Upper lobe of right lung (tissue), 1 donor: ENCODE data around the gene ACOXL. TPM values are rescaled to one million over a fixed set of nuclear protein-coding genes. Genes with fewer than 3 reads are reported as not detected.

Experiments used
- ATAC-seq: fragments of 200-7000 bp; cut with Tn5 transposase; one replicate; pipeline ENCODE4 v1.9.1; 2020; ENCODE audit warnings: mild to moderate bottlenecking, moderate library complexity
- DNase-seq: peaks from one replicate; pipeline ENCODE4 v3.0.0-alpha.2; 2020
- H3K27ac ChIP-seq: fragments of 200-600 bp; one replicate; pipeline ENCODE4 v1.8.0; 2022
- H3K27me3 ChIP-seq: fragments of 200-600 bp; one replicate; pipeline ENCODE4 v1.8.0; 2022; ENCODE audit warnings: mild to moderate bottlenecking
- H3K36me3 ChIP-seq: fragments of 200-600 bp; one replicate; pipeline ENCODE4 v1.8.0; 2022
- H3K4me1 ChIP-seq: fragments of 200-600 bp; one replicate; pipeline ENCODE4 v1.8.0; 2022
- H3K4me3 ChIP-seq: fragments of 200-600 bp; one replicate; pipeline ENCODE4 v1.8.0; 2022; ENCODE audit warnings: mild to moderate bottlenecking
- H3K9me3 ChIP-seq: fragments of 200-600 bp; one replicate; pipeline ENCODE4 v1.8.0; 2022
- intact Hi-C: fragments of 100-400 bp; cut with DNase I; formaldehyde crosslinking; loops from one replicate; pipeline ENCODE4 v1.11.0; 2022
- total RNA-seq: library from RNA; stranded (reverse); fragmentation: NEBNext Ultra II Directional; extraction: Animal tissue kit (Norgen Biotek cat#: 25700); gene quantifications from one replicate; pipeline ENCODE4 v1.2.1, GENCODE V29; 2021
- TF ChIP-seq, protein P1 (sequence below): fragments of 200-600 bp; IDR thresholded peaks from one replicate; pipeline ENCODE4 v1.8.0; 2022; ENCODE audit warnings: antibody characterized with exemption
- donor health status: DM: no; HTN: yes; CAD: no; lungs with severe emphysema.

Gene ACOXL
- total RNA-seq, 1 donor from 2014 or later: 47.5 TPM

DNA sequence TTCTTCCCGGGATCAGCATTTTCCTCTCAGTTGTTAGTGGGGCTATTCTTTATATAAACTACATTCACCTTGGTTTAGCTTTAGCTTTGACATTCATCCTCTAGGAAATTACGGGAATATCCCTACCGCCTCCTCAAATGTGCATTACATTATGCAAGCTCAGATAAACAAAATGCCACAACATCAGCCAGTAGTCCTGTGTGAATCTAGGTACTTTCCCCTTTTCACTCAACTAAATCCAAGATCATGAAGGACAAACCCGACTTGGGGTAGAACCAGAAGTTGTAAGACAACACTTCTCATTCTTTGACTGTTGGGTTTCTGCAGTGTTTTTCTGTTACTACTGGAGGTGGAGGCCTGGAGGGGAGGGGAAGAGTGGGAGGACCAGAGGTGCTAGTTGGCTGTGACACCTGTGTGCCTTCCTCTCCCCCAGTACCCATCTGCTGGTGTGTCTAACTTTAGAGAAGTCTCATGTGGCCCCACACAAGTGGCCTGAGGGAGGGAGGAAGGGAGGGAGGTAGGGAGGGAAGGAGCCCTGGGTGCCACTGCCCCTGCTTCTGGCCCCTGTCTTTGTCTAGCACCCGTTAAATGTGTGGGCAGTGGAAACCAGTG is 303.6 kb downstream of the ACOXL start:
- TF ChIP-seq, protein P1, sequence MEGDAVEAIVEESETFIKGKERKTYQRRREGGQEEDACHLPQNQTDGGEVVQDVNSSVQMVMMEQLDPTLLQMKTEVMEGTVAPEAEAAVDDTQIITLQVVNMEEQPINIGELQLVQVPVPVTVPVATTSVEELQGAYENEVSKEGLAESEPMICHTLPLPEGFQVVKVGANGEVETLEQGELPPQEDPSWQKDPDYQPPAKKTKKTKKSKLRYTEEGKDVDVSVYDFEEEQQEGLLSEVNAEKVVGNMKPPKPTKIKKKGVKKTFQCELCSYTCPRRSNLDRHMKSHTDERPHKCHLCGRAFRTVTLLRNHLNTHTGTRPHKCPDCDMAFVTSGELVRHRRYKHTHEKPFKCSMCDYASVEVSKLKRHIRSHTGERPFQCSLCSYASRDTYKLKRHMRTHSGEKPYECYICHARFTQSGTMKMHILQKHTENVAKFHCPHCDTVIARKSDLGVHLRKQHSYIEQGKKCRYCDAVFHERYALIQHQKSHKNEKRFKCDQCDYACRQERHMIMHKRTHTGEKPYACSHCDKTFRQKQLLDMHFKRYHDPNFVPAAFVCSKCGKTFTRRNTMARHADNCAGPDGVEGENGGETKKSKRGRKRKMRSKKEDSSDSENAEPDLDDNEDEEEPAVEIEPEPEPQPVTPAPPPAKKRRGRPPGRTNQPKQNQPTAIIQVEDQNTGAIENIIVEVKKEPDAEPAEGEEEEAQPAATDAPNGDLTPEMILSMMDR: no peak
- DNase-seq (no peak), ATAC-seq (no peak)
- no peak overlapping the region for H3K27ac ChIP-seq
- peaks cover under 1% of the 10 kb centered on the region for H3K4me1 ChIP-seq
- H3K36me3 ChIP-seq: no peaks in the 10 kb centered on the region
- H3K4me3 ChIP-seq: no peak overlapping the region
- intact Hi-C loops: no loop called here
- no peaks in the 10 kb centered on the region for H3K27me3 ChIP-seq
- H3K9me3 ChIP-seq: no peaks in the 10 kb centered on the region

DNA sequence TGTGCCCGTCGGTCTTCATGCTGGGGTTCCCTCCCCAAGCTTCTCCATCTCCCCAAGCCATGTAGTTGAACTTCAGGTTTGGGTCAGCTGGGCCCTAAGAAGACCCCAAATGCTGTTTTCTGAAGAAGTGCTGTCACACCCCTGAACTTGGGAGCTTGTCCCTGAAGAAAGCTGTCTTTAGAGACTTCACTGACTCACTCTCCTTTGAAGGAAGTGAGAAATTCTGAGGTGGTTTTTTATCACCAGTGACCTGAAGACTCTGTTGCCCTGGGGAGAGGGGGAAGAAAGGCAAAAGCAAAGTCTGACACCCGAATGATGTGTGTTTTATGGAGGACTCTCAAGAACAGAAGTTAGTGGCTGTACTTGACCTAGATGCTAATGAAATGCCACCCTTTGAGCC is 304.8 kb downstream of the ACOXL start:
- Histone ChIP-seq H3K27ac (no peak overlapping the region), H3K27me3 (no peaks in the 10 kb centered on the region), H3K4me1 (no peaks in the 10 kb centered on the region), H3K4me3 (no peak overlapping the region), H3K36me3 (no peaks in the 10 kb centered on the region), H3K9me3 (no peaks in the 10 kb centered on the region)
- DNase-seq: no peak
- intact Hi-C loops: no loop called here
- TF ChIP-seq, protein P1: no peak
- ATAC-seq: no peak

DNA sequence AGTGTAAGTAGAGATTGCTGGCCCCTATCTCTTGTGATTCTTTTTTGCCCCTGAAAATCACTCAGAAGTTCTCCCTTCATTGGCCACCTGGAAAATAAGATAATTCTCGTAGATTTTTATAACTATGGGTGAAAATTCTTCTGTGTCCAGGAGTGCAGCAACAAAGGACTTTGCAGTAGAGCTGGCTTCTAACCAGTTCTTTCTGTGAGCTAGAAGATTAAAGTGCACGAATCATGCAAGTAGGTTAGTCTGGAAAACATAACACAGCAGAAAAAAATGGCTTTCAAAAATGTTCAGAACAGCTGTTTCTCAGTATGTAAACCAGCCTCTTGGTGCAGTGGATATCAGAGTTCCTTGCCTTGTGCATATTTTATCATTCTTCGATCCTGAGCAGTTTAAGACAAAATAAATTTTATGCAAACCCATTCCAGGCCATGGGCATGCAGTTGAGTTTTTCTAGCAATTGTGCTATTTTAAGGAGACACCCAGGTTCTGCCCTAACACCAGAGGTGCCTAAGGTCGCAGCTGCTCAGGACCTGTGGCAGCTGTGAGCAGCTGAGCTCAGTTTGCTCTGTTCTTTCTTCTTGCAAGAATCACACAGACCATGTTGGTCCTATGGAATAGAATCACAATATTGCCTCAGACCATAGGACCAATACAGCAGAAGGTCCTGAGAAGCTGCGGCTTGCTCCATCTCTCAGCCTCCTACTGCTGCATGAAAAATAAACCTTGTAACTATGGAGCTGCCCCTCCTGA is 307.4 kb downstream of the ACOXL start:
- TF ChIP-seq, protein P1: no peak
- DNase-seq: no peak
- Histone ChIP-seq H3K4me1 (no peaks in the 10 kb centered on the region), H3K9me3 (no peaks in the 10 kb centered on the region), H3K4me3 (no peak overlapping the region), H3K36me3 (no peaks in the 10 kb centered on the region), H3K27me3 (no peaks in the 10 kb centered on the region), H3K27ac (no peak overlapping the region)
- intact Hi-C loops: no loop called here
- no peak for ATAC-seq

DNA sequence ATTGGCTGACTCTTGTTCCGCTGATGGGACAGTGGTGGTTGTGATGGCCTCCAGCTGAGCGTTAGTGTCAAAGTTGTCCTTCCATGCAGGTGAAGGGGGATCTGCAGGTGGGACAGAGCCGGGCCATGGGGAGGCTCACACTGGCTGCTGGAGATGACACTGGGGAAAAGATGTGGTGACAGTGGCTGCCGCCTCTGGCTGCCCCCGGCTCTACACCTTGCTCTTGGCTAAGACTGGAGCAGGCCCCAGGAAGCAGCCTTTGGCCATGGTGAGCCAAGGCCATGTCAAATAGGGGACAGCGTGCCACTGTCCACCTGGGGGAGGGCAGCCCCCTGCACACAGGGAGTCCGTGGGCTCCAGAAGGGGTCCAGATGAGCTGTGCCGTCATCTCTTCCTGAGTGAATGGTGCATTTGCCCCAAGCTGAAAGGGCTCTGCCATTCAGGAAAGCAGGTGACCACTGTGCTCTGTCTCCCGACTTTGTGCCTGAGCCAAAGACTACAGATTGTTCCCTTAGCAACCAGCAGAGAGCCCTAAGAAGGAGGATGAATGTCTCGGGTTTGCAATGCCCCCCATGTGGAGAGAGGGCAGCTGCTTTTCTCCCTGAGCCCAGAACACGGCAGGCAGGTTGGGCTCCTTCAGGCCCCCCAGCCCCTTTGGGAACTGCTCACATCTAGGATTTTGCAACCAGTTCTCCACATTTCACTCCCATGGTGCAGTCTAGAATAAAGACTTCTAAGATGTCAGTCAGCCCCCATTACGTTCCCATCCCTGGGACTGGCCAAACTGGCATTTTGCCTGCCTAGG is 309.2 kb downstream of the ACOXL start:
- Histone ChIP-seq H3K4me3 (no peak overlapping the region), H3K27me3 (no peaks in the 10 kb centered on the region), H3K4me1 (no peaks in the 10 kb centered on the region), H3K27ac (no peak overlapping the region), H3K36me3 (no peaks in the 10 kb centered on the region), H3K9me3 (no peaks in the 10 kb centered on the region)
- no peak for ATAC-seq
- TF ChIP-seq, protein P1: no peak
- DNase-seq: no peak
- intact Hi-C loops: no loop called here

DNA sequence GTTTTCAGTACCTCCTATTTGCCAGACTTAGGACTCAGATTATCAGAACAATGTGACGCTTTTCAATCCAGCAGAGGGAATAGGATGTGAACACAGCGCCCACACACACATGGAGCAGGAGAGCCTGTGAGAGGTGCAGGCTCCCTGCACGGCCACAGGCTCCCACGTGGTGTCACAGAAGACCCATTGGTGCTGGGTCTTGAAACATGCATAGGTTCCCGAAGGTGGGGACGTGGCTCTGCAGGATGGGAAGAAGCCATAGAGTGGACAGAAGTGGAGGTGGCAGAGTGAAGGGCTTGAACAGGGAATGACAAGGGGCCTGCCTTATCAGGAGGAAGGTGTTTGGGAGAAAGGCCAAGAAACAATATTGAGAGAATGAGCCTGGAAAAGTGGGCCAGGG is 309.9 kb downstream of the ACOXL start:
- DNase-seq (no peak), ATAC-seq (no peak)
- Histone ChIP-seq H3K27me3 (no peaks in the 10 kb centered on the region), H3K27ac (no peak overlapping the region), H3K36me3 (no peaks in the 10 kb centered on the region), H3K4me3 (no peak overlapping the region), H3K4me1 (no peaks in the 10 kb centered on the region), H3K9me3 (no peaks in the 10 kb centered on the region)
- TF ChIP-seq, protein P1: no peak
- intact Hi-C loops: no loop called here
